GM06990 (cell line): ENCODE results near the gene SLC25A26.

Source experiments
- DNase-seq: peaks from one replicate; pipeline ENCODE4 v3.0.0-alpha.2; 2011; ENCODE audit not compliant: insufficient read length; ENCODE audit errors: extremely low read depth
- H3K27me3 ChIP-seq: replicated peaks from 2 replicates; pipeline ENCODE4 v1.6.0; 2011; ENCODE audit warnings: low read length; ENCODE audit not compliant: control insufficient read depth, insufficient read depth
- H3K36me3 ChIP-seq: 2 replicates; pipeline ENCODE4 v1.5.1; 2011; ENCODE audit warnings: low read length; ENCODE audit not compliant: control insufficient read depth, insufficient read depth
- H3K4me3 ChIP-seq: replicated peaks from 2 replicates; pipeline ENCODE4 v1.5.1; 2011; ENCODE audit warnings: low read depth, mild to moderate bottlenecking, control low read depth, low read length
- CTCF ChIP-seq: IDR thresholded peaks from 2 replicates; pipeline ENCODE4 v1.5.1; 2011; ENCODE audit warnings: low read length, control low read depth, mild to moderate bottlenecking, inconsistent platforms; ENCODE audit not compliant: insufficient read depth, poor library complexity, severe bottlenecking

SLC25A26 gene

GRCh38 chr3:66314455-66314854, 93.7 kb downstream of the SLC25A26 start:
- H3K27me3 ChIP-seq: no peaks in the 10 kb centered on the region
- TF ChIP-seq CTCF: no peak
- no peak overlapping the region for H3K4me3 ChIP-seq
- no peaks in the 10 kb centered on the region for H3K36me3 ChIP-seq
- DNase-seq: no peak

- Histone ChIP-seq H3K27me3 (no peaks in the 10 kb centered on the region), H3K36me3 (no peaks in the 10 kb centered on the region), H3K4me3 (no peak overlapping the region)
- no peak for TF ChIP-seq CTCF
- DNase-seq: no peak
These were observed 97.1 kb downstream of the SLC25A26 start for GRCh38 chr3:66317750-66318376.

GRCh38 chr3:66320390-66320789, 99.6 kb downstream of the SLC25A26 start:
- H3K27me3 ChIP-seq: no peaks in the 10 kb centered on the region
- no peaks in the 10 kb centered on the region for H3K36me3 ChIP-seq
- no peak for DNase-seq
- TF ChIP-seq CTCF: no peak
- no peak overlapping the region for H3K4me3 ChIP-seq

DNA sequence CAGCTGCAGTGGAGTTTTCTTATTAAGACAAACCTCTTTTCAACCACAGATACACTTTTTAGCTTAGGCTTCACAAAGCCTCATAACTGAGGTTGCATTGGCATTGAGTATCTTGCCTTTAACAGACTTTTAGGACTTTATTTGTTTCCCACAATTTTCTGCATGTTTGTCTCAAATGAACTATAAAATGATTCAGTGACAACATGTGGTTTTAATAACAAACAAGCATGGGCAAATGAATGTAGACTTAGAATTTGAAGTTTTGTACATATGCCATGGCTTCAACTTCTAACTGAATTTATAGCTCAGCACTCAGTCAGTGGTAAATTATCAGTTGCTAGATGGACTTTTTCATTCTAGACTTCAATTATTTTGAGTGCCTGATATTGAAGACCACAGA, 101.6 kb downstream of the SLC25A26 start:
- no peaks in the 10 kb centered on the region for H3K36me3 ChIP-seq
- no peak for TF ChIP-seq CTCF
- no peaks in the 10 kb centered on the region for H3K27me3 ChIP-seq
- DNase-seq: no peak
- H3K4me3 ChIP-seq: no peak overlapping the region

- TF ChIP-seq CTCF: no peak
- H3K27me3 ChIP-seq: no peaks in the 10 kb centered on the region
- DNase-seq: no peak
These were observed 105.5 kb downstream of the SLC25A26 start for GRCh38 chr3:66326340-66326739.

DNA sequence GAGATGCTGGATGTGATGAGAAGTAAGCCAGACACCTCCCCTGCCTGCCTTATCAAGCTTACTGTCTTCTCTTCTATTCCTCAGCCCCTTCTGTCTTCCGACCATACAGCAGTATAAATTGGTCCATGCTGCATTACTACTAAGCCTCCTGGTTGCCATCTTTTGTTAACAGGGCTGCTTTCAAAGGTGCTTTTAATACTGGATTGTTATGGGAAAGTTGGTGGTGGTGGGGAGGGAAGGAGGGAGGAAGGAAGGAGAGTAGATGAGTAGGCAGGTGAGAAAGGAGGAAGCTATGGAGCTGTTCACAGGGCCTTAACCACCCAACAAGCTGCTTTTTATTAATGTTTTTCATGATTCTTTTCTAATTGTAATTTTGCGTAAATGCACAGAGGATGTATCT, 114.9 kb downstream of the SLC25A26 start:
- Histone ChIP-seq H3K27me3 (no peaks in the 10 kb centered on the region), H3K4me3 (no peak overlapping the region), H3K36me3 (no peaks in the 10 kb centered on the region)
- no peak for DNase-seq
- no peak for TF ChIP-seq CTCF

More at GRCh38 chr3:66326340-66326739, 105.5 kb downstream of the SLC25A26 start:
- H3K4me3 ChIP-seq: no peak overlapping the region
- H3K36me3 ChIP-seq: no peaks in the 10 kb centered on the region
